ENCODE data around the gene TCF7L1.
"Not testable (repeated sequence)": the region's sequence is repeated elsewhere in the genome, so short reads cannot be mapped to it uniquely, and the experiment has no call there.

DNA sequence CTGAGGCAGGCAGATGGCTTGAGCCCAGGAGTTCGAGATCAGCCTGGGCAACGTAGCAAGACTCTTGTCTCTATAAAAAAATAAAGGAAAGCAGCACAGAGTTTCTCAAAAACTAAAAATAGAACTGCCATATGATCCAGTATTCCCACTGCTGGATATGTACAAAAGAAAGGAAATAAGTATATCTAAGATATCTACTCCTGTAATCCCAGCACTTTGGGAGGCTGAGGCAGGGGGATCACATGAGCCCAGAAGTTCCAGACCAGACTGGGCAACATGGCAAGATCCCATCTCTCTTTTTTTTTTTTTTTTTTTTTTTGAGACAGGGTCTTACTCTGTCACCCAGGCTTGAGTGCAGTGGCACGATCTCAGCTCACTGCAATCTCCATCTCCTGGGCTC lies 196.5 kb downstream of the TCF7L1 start:
- TF ChIP-seq, protein P1, sequence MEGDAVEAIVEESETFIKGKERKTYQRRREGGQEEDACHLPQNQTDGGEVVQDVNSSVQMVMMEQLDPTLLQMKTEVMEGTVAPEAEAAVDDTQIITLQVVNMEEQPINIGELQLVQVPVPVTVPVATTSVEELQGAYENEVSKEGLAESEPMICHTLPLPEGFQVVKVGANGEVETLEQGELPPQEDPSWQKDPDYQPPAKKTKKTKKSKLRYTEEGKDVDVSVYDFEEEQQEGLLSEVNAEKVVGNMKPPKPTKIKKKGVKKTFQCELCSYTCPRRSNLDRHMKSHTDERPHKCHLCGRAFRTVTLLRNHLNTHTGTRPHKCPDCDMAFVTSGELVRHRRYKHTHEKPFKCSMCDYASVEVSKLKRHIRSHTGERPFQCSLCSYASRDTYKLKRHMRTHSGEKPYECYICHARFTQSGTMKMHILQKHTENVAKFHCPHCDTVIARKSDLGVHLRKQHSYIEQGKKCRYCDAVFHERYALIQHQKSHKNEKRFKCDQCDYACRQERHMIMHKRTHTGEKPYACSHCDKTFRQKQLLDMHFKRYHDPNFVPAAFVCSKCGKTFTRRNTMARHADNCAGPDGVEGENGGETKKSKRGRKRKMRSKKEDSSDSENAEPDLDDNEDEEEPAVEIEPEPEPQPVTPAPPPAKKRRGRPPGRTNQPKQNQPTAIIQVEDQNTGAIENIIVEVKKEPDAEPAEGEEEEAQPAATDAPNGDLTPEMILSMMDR (conservative IDR thresholded peaks at IDR 0.05; ENCODE audit: low read length): not testable (repeated sequence)
- not testable (repeated sequence) for TF ChIP-seq EZH2phosphoT487 (IDR thresholded peaks at IDR 0.05; ENCODE audit: borderline replicate concordance, low read depth, low read length)

All from OCI-LY7 (cell line).